K562 (cell line): ENCODE data around the gene ZNF641. TPM values are rescaled to one million over a fixed set of nuclear protein-coding genes. Genes with fewer than 3 reads are reported as not detected.

Source experiments
- ASH1L ChIP-seq: fragments of 450-650 bp; IDR thresholded peaks from 2 replicates; pipeline ENCODE4 v1.6.1; 2018; ENCODE audit warnings: borderline replicate concordance, mild to moderate bottlenecking, low read depth; ENCODE audit not compliant: partially characterized antibody
- CEBPB ChIP-seq: fragments of 450-650 bp; IDR thresholded peaks from 2 replicates; pipeline ENCODE4 v1.6.1; 2016; ENCODE audit warnings: missing genetic modification characterization, missing compliant biosample characterization
- E2F5 ChIP-seq: sonication (generic); formaldehyde crosslinking; IDR thresholded peaks from 2 replicates; pipeline ENCODE4 v1.8.0; 2022; ENCODE audit warnings: mild to moderate bottlenecking, missing genetic modification reagents
- EP400 ChIP-seq: fragments of 450-650 bp; IDR thresholded peaks from 2 replicates; pipeline ENCODE4 v1.6.1; 2017; ENCODE audit warnings: antibody characterized with exemption, mild to moderate bottlenecking, moderate library complexity
- FUS ChIP-seq: fragments of 200-400 bp; formaldehyde crosslinking; optimal IDR thresholded peaks from 2 replicates; pipeline ENCODE3; 2017; ENCODE audit warnings: low read depth, low read length
- HMGXB4 ChIP-seq: sonication (generic); formaldehyde crosslinking; IDR thresholded peaks from 2 replicates; pipeline ENCODE4 v1.8.1; 2023; ENCODE audit warnings: mild to moderate bottlenecking, missing genetic modification reagents
- KDM1A ChIP-seq, 2 experiments: fragments of 450-650 bp; IDR thresholded peaks; 2 replicates each; pipeline ENCODE4 v1.6.1; 2016; ENCODE audit warnings: mild to moderate bottlenecking in 2 of 2
- LEF1 ChIP-seq: fragments of 450-650 bp; IDR thresholded peaks from 2 replicates; pipeline ENCODE4 v1.6.1; 2016; ENCODE audit warnings: mild to moderate bottlenecking
- MEIS2 ChIP-seq: fragments of 450-650 bp; IDR thresholded peaks from 2 replicates; pipeline ENCODE4 v1.6.1; 2014; ENCODE audit warnings: mild to moderate bottlenecking; ENCODE audit not compliant: partially characterized antibody
- TAL1 ChIP-seq: fragments of 450-650 bp; IDR thresholded peaks from 2 replicates; pipeline ENCODE4 v1.6.1; 2016; ENCODE audit warnings: mild to moderate bottlenecking
- VEZF1 ChIP-seq: fragments of 200-800 bp; sonication (Bioruptor generic); IDR thresholded peaks from 2 replicates; pipeline ENCODE4 v1.6.1; 2017; ENCODE audit warnings: missing genetic modification characterization, missing compliant biosample characterization
- ZKSCAN3 ChIP-seq: fragments of 250-450 bp; sonication (Bioruptor Pico); IDR thresholded peaks from 2 replicates; pipeline ENCODE4 v1.4.0; 2020
- ZNF217 ChIP-seq: sonication (generic); formaldehyde crosslinking; IDR thresholded peaks from 2 replicates; pipeline ENCODE4 v1.8.0; 2022; ENCODE audit warnings: mild to moderate bottlenecking, missing genetic modification reagents
- ZNF644 ChIP-seq: fragments of 200-800 bp; sonication (Bioruptor generic); IDR thresholded peaks from 2 replicates; pipeline ENCODE4 v1.6.1; 2016; ENCODE audit warnings: low read depth, missing genetic modification characterization, missing compliant biosample characterization
- polyA plus RNA-seq, 8 experiments: library from polyadenylated mRNA; depleted of rRNA in 4 of 8; stranded (reverse) in 5 of 8; unstranded in 3 of 8; fragments of >200 nt; fragmentation: Nextera tagmentation in 2 of 8; fragmentation: Illumina TruSeq in 1 of 8; extraction: Ambion mirVana in 2 of 8; extraction: Trizol in 1 of 8; gene quantifications; 2 replicates each; pipeline versions ENCODE4 v1.2.1 to v1.2.3, GENCODE V29; 2011 to 2014; ENCODE audit warnings: inconsistent platforms in 1 of 8, missing spikeins in 1 of 8
- total RNA-seq, 7 experiments: library from RNA; depleted of rRNA in 6 of 7; stranded (reverse); fragments of >200 nt in 6 of 7; fragmentation: Illumina TruSeq in 2 of 7; extraction: Trizol in 2 of 7; gene quantifications; 2 replicates each; pipeline versions ENCODE4 v1.2.1 to v1.2.3, GENCODE V29; 2011 to 2021; ENCODE audit warnings: low replicate concordance in 1 of 7
- TF ChIP-seq, protein P1 (sequence below), 2 experiments: IDR thresholded peaks in 1 of 2; conservative IDR thresholded peaks in 1 of 2; 2 replicates each; pipeline ENCODE4 v1.6.1; 2016; ENCODE audit warnings: low read depth in 2 of 2, mild to moderate bottlenecking in 1 of 2, missing compliant biosample characterization in 1 of 2, missing genetic modification characterization in 1 of 2, moderate library complexity in 1 of 2
- TF ChIP-seq, protein P2 (sequence below): sonication (generic); formaldehyde crosslinking; IDR thresholded peaks from 2 replicates; pipeline ENCODE4 v1.8.0; 2023; ENCODE audit warnings: mild to moderate bottlenecking, missing genetic modification reagents
- TF ChIP-seq, protein P3 (sequence below): IDR thresholded peaks from 2 replicates; pipeline ENCODE4 v1.6.1; 2011; ENCODE audit not compliant: insufficient read length; ENCODE audit errors: extremely low read depth
- TF ChIP-seq, protein P4 (sequence below): fragments of 450-650 bp; IDR thresholded peaks from 2 replicates; pipeline ENCODE4 v1.6.1; 2016; ENCODE audit warnings: antibody characterized with exemption

Gene ZNF641
- total and polyA plus RNA-seq, 9 of the 15 experiments (the other 6 are each of a cell fraction or from before 2014, with no cell fraction given), result 2.5 to 15.6 (median 9.2) TPM

- TF ChIP-seq ZNF217 (CRISPR knock-in tag) (no peak), CEBPB (tag) (no peak), ZNF644 (tag) (no peak), TAL1 (peak; percentile 66), LEF1 (peak; percentile 64; the same call in 1 of the 2 replicates), FUS (no peak), ZKSCAN3 (CRISPR knock-in tag) (no peak), MEIS2 (peak; percentile 90), HMGXB4 (CRISPR knock-in tag) (no peak), ASH1L (no peak), KDM1A (IDR thresholded peaks at IDR 0.05) (peak; percentile 20 to 47; a peak in 1 of 4 replicates), EP400 (no peak), E2F5 (CRISPR knock-in tag) (no peak), VEZF1 (CRISPR knock-in tag) (peak; percentile 20; the same call in 1 of the 2 replicates)
- TF ChIP-seq, protein P1, sequence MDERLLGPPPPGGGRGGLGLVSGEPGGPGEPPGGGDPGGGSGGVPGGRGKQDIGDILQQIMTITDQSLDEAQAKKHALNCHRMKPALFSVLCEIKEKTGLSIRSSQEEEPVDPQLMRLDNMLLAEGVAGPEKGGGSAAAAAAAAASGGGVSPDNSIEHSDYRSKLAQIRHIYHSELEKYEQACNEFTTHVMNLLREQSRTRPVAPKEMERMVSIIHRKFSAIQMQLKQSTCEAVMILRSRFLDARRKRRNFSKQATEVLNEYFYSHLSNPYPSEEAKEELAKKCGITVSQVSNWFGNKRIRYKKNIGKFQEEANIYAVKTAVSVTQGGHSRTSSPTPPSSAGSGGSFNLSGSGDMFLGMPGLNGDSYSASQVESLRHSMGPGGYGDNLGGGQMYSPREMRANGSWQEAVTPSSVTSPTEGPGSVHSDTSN (CRISPR knock-in tag; IDR thresholded peaks at IDR 0.05; ENCODE audit: low read depth), result no peak
- TF ChIP-seq, protein P1 (tag; conservative IDR thresholded peaks at IDR 0.05; ENCODE audit: low read depth), result peak; percentile 54; the same call in 1 of the 2 replicates
- TF ChIP-seq, protein P2, sequence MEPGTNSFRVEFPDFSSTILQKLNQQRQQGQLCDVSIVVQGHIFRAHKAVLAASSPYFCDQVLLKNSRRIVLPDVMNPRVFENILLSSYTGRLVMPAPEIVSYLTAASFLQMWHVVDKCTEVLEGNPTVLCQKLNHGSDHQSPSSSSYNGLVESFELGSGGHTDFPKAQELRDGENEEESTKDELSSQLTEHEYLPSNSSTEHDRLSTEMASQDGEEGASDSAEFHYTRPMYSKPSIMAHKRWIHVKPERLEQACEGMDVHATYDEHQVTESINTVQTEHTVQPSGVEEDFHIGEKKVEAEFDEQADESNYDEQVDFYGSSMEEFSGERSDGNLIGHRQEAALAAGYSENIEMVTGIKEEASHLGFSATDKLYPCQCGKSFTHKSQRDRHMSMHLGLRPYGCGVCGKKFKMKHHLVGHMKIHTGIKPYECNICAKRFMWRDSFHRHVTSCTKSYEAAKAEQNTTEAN (CRISPR knock-in tag), result no peak
- TF ChIP-seq, protein P3, sequence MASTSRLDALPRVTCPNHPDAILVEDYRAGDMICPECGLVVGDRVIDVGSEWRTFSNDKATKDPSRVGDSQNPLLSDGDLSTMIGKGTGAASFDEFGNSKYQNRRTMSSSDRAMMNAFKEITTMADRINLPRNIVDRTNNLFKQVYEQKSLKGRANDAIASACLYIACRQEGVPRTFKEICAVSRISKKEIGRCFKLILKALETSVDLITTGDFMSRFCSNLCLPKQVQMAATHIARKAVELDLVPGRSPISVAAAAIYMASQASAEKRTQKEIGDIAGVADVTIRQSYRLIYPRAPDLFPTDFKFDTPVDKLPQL, result no peak
- TF ChIP-seq, protein P4, sequence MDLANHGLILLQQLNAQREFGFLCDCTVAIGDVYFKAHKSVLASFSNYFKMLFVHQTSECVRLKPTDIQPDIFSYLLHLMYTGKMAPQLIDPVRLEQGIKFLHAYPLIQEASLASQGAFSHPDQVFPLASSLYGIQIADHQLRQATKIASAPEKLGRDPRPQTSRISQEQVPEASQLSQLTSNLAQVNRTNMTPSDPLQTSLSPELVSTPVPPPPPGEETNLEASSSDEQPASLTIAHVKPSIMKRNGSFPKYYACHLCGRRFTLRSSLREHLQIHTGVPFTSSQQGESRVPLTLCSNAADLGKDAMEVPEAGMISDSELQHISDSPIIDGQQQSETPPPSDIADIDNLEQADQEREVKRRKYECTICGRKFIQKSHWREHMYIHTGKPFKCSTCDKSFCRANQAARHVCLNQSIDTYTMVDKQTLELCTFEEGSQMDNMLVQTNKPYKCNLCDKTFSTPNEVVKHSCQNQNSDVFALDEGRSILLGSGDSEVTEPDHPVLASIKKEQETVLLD, result no peak
Measured at GRCh38 chr12:48311313-48311712, 39.4 kb downstream of the ZNF641 start (continued).
